Astrocyte (in vitro differentiated cells and primary cell): ENCODE results near the gene SREBF2. TPM values are rescaled to one million over a fixed set of nuclear protein-coding genes. Genes with fewer than 3 reads are reported as not detected.

Source experiments
- DNase-seq: peaks from one replicate; pipeline ENCODE4 v3.0.0-alpha.2; 2010; ENCODE audit warnings: low read depth
- FAIRE-seq: peaks from 2 replicates; lab custom pipeline; 2011; peaks lifted over from hg19 to GRCh38; lab: Jason Lieb, UNC
- H2AFZ ChIP-seq: 2 replicates; pipeline ENCODE4 v1.6.0; 2012; ENCODE audit warnings: low read depth, low read length, inconsistent platforms
- H3K27ac ChIP-seq: 2 replicates; pipeline ENCODE4 v1.5.1; 2011; ENCODE audit warnings: low read depth, low read length, inconsistent platforms
- H3K27me3 ChIP-seq: 2 replicates; pipeline ENCODE4 v1.6.0; 2011; ENCODE audit warnings: low read length, inconsistent platforms; ENCODE audit not compliant: insufficient read depth
- H3K36me3 ChIP-seq: 2 replicates; pipeline ENCODE4 v1.5.1; 2011; ENCODE audit warnings: low read length, inconsistent platforms; ENCODE audit not compliant: insufficient read depth
- H3K4me1 ChIP-seq: 2 replicates; pipeline ENCODE4 v1.5.1; 2011; ENCODE audit warnings: low read length, inconsistent platforms; ENCODE audit not compliant: insufficient read depth
- H3K4me2 ChIP-seq: 2 replicates; pipeline ENCODE4 v1.6.0; 2012; ENCODE audit warnings: low read length, inconsistent platforms
- H3K4me3 ChIP-seq: 2 replicates; pipeline ENCODE4 v1.5.1; 2011; ENCODE audit warnings: low read depth, mild to moderate bottlenecking, low read length, inconsistent platforms; ENCODE audit not compliant: insufficient read depth
- H3K79me2 ChIP-seq: 2 replicates; pipeline ENCODE4 v1.6.0; 2012; ENCODE audit warnings: mild to moderate bottlenecking, low read length, inconsistent platforms; ENCODE audit not compliant: insufficient read depth
- H3K9ac ChIP-seq: 2 replicates; pipeline ENCODE4 v1.6.0; 2012; ENCODE audit warnings: mild to moderate bottlenecking, low read length, inconsistent platforms
- H3K9me3 ChIP-seq: 2 replicates; pipeline ENCODE4 v1.5.1; 2012; ENCODE audit warnings: low read depth, mild to moderate bottlenecking, low read length, inconsistent platforms; ENCODE audit not compliant: insufficient read depth
- H4K20me1 ChIP-seq: 2 replicates; pipeline ENCODE4 v1.6.0; 2012; ENCODE audit warnings: low read length, inconsistent platforms; ENCODE audit not compliant: insufficient read depth
- H3K27ac Mint-ChIP-seq: one replicate; pipeline ENCODE4 v1.8.0; 2021; ENCODE audit warnings: mild to moderate bottlenecking, mixed read lengths; ENCODE audit not compliant: unreplicated experiment
- H3K27me3 Mint-ChIP-seq: one replicate; pipeline ENCODE4 v1.8.0; 2021; ENCODE audit warnings: low read depth, mixed read lengths; ENCODE audit not compliant: unreplicated experiment
- H3K36me3 Mint-ChIP-seq: one replicate; pipeline ENCODE4 v1.8.0; 2021; ENCODE audit warnings: low read depth, mixed read lengths; ENCODE audit not compliant: unreplicated experiment
- H3K4me1 Mint-ChIP-seq: one replicate; pipeline ENCODE4 v1.8.0; 2021; ENCODE audit warnings: low read depth, mixed read lengths; ENCODE audit not compliant: unreplicated experiment
- H3K4me3 Mint-ChIP-seq: one replicate; pipeline ENCODE4 v1.8.0; 2021; ENCODE audit warnings: mild to moderate bottlenecking, moderate library complexity, mixed read lengths; ENCODE audit not compliant: unreplicated experiment
- H3K9me3 Mint-ChIP-seq: one replicate; pipeline ENCODE4 v1.8.0; 2021; ENCODE audit warnings: mild to moderate bottlenecking, mixed read lengths; ENCODE audit not compliant: unreplicated experiment
- EZH2 ChIP-seq: IDR thresholded peaks from 2 replicates; pipeline ENCODE4 v1.6.1; 2012; ENCODE audit warnings: mild to moderate bottlenecking, low read length, inconsistent platforms; ENCODE audit not compliant: insufficient read depth
- total RNA-seq: library from RNA; stranded (reverse); gene quantifications from 2 replicates; pipeline ENCODE4 v1.2.1, GENCODE V29; 2021
- TF ChIP-seq, protein P1 (sequence below): IDR thresholded peaks from 2 replicates; pipeline ENCODE4 v1.5.1; 2011; ENCODE audit warnings: low read depth, mild to moderate bottlenecking, inconsistent platforms, low read length, moderate library complexity; ENCODE audit not compliant: insufficient read depth

Gene SREBF2
- total RNA-seq, 1 donor from 2014 or later = 83.9 TPM

DNA sequence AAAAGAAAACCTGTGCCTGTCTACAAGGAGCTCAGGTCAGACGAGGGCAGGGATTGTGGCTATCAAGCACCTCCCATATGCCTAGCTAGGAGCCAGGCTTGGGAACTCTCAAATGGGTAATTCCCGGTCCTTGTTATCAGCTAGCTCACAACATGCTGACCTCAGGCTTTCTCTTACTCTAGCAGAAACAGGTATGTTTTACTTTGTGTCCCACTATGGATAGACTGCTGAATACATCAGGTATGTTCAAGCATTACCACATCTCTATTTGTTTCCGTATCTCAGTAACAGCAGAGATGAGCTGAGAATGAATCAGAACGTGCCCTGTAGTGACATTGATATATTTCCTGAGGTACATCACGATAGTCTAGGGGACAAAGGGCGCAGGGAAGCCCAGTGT, 52.6 kb downstream of the SREBF2 start:
- Histone ChIP-seq H3K4me3 (no peak overlapping the region), H3K79me2 (no peaks in the 10 kb centered on the region), H3K27ac (no peak overlapping the region), H3K4me1 (no peaks in the 10 kb centered on the region), H3K4me2 (no peak overlapping the region), H3K9ac (no peak overlapping the region), H3K27me3 (no peaks in the 10 kb centered on the region), H3K36me3 (peaks cover 62% of the 10 kb centered on the region), H4K20me1 (peaks cover 40% of the 10 kb centered on the region), H3K9me3 (no peaks in the 10 kb centered on the region), H2AFZ (no peak overlapping the region)
- H3K9me3 Mint-ChIP-seq = no peaks in the 10 kb centered on the region
- H3K27me3 Mint-ChIP-seq = no peaks in the 10 kb centered on the region
- peaks cover 38% of the 10 kb centered on the region for H3K36me3 Mint-ChIP-seq
- FAIRE-seq = no peak
- H3K4me3 Mint-ChIP-seq = no peak overlapping the region
- H3K4me1 Mint-ChIP-seq = no peaks in the 10 kb centered on the region
- TF ChIP-seq, protein P1, sequence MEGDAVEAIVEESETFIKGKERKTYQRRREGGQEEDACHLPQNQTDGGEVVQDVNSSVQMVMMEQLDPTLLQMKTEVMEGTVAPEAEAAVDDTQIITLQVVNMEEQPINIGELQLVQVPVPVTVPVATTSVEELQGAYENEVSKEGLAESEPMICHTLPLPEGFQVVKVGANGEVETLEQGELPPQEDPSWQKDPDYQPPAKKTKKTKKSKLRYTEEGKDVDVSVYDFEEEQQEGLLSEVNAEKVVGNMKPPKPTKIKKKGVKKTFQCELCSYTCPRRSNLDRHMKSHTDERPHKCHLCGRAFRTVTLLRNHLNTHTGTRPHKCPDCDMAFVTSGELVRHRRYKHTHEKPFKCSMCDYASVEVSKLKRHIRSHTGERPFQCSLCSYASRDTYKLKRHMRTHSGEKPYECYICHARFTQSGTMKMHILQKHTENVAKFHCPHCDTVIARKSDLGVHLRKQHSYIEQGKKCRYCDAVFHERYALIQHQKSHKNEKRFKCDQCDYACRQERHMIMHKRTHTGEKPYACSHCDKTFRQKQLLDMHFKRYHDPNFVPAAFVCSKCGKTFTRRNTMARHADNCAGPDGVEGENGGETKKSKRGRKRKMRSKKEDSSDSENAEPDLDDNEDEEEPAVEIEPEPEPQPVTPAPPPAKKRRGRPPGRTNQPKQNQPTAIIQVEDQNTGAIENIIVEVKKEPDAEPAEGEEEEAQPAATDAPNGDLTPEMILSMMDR = no peak
- TF ChIP-seq EZH2 = no peak
- DNase-seq = no peak
- no peak overlapping the region for H3K27ac Mint-ChIP-seq

DNA sequence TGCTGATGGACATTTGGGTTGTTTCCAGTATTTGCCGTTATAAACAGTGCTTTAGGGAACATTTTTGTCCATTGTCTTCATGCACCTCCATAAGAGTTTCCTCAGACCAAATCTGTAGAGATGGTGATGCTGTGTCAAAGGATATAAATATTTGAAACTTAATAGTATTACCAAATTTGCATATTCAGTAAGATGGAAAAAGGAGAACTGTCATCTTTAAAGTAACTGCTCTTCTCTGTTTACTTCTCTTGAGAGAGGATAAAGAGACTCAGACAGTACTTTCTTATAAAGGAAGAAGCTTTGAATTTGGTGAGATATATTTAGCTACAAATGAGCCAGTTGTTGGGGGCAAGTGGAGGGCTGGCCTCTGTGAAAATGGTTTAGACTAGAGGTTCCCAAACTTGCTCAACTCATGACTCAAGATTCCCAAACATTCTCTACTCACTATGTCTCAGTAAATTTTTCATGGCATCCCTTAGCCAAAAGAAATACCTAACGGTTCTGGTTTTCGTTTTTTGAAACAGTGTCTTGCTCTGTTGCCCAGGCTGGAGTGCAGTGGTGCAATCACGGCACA, 55.8 kb downstream of the SREBF2 start:
- Histone ChIP-seq H3K4me2 (no peak overlapping the region), H3K36me3 (peaks cover 58% of the 10 kb centered on the region), H3K79me2 (no peaks in the 10 kb centered on the region), H3K4me1 (no peaks in the 10 kb centered on the region), H3K9me3 (no peaks in the 10 kb centered on the region), H3K9ac (no peak overlapping the region), H3K27ac (no peak overlapping the region), H3K4me3 (no peak overlapping the region), H2AFZ (no peak overlapping the region), H4K20me1 (peaks cover 30% of the 10 kb centered on the region), H3K27me3 (no peaks in the 10 kb centered on the region)
- DNase-seq (peak; percentile 6), FAIRE-seq (peak; percentile 52)
- TF ChIP-seq, protein P1 = no peak
- TF ChIP-seq EZH2 = no peak
- H3K36me3 Mint-ChIP-seq = peaks cover 25% of the 10 kb centered on the region
- H3K27ac Mint-ChIP-seq = no peak overlapping the region
- no peaks in the 10 kb centered on the region for H3K27me3 Mint-ChIP-seq
- no peaks in the 10 kb centered on the region for H3K4me1 Mint-ChIP-seq
- H3K4me3 Mint-ChIP-seq = no peak overlapping the region
- no peaks in the 10 kb centered on the region for H3K9me3 Mint-ChIP-seq

DNA sequence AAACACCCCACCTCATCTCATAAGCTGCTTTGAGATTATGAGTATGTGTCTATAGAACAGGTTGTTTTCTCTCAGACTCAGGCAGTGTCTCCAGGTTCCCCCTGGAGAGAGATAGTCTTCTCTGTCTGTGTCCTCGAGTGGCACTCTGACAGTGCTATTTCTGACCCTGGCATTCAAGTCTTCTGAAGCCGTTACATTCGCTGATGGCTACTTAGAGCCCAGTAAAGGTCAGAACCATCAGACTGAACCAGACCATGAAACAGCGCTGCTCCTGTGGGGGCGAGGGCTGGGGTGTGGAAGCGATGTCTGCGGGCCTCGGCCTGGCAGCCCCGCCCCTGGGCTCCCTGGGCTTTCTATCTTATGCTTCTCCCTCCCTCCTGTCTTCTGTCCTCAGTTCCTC, 58.5 kb downstream of the SREBF2 start:
- no peaks in the 10 kb centered on the region for H3K27me3 ChIP-seq
- H3K9ac ChIP-seq = no peak overlapping the region
- Mint-ChIP-seq H3K4me1 (no peaks in the 10 kb centered on the region), H3K9me3 (no peaks in the 10 kb centered on the region), H3K27ac (no peak overlapping the region), H3K36me3 (peaks cover 9% of the 10 kb centered on the region), H3K4me3 (no peak overlapping the region), H3K27me3 (no peaks in the 10 kb centered on the region)
- no peak overlapping the region for H2AFZ ChIP-seq
- peaks cover 31% of the 10 kb centered on the region for H4K20me1 ChIP-seq
- H3K9me3 ChIP-seq = no peaks in the 10 kb centered on the region
- no peaks in the 10 kb centered on the region for H3K79me2 ChIP-seq
- no peak overlapping the region for H3K4me2 ChIP-seq
- peaks cover 48% of the 10 kb centered on the region for H3K36me3 ChIP-seq
- no peak overlapping the region for H3K27ac ChIP-seq
- no peak overlapping the region for H3K4me3 ChIP-seq
- TF ChIP-seq, protein P1 = no peak
- TF ChIP-seq EZH2 = no peak
- no peaks in the 10 kb centered on the region for H3K4me1 ChIP-seq
- FAIRE-seq (no peak), DNase-seq (no peak)
